Gastrocnemius medialis (tissue), 4 donors: ENCODE measurements around the gene AKAP6. TPM values are rescaled to one million over a fixed set of nuclear protein-coding genes. Genes with fewer than 3 reads are reported as not detected.

Experiments
- ATAC-seq, 2 donors: fragments of 150-250 bp; one replicate each; pipeline ENCODE4 v1.9.1; 2016
- DNase-seq, 2 donors: peaks; one replicate each; pipeline ENCODE4 v3.0.0-alpha.2; 2019
- H3K27ac ChIP-seq, 4 donors: fragments of 200-600 bp; sonication (generic); 1 replicate in 1 of 4; 2 replicates in 3 of 4; pipeline ENCODE4 v1.5.1; 2016 to 2018; ENCODE audit warnings: mild to moderate bottlenecking in 2 of 4, moderate library complexity in 1 of 4
- H3K27me3 ChIP-seq, 3 donors: fragments of 200-600 bp; sonication (generic) in 2 of 3; 1 replicate in 1 of 3; 2 replicates in 2 of 3; pipeline versions ENCODE4 v1.5.1 to v1.6.0; 2016 to 2019; ENCODE audit warnings: mild to moderate bottlenecking in 1 of 3, moderate library complexity in 1 of 3
- H3K36me3 ChIP-seq, 2 donors: fragments of 200-600 bp; sonication (generic) in 1 of 2; one replicate each; pipeline ENCODE4 v1.5.1; 2017 to 2018
- H3K4me1 ChIP-seq, 2 donors: fragments of 200-600 bp; sonication (generic) in 1 of 2; one replicate each; pipeline ENCODE4 v1.5.1; 2016 to 2017; ENCODE audit warnings: mild to moderate bottlenecking in 2 of 2
- H3K4me3 ChIP-seq, 4 donors: fragments of 200-600 bp; sonication (generic) in 3 of 4; 1 replicate in 1 of 4; 2 replicates in 3 of 4; pipeline ENCODE4 v1.5.1; 2016 to 2019; ENCODE audit warnings: mild to moderate bottlenecking in 2 of 4
- H3K9me3 ChIP-seq, 3 donors: fragments of 200-600 bp; sonication (generic) in 2 of 3; 1 replicate in 1 of 3; 2 replicates in 2 of 3; pipeline ENCODE4 v1.5.1; 2016 to 2019
- CTCF ChIP-seq, 5 experiments: fragments of 450-650 bp in 3 of 5; fragments of 200-600 bp in 2 of 5; sonication (generic) in 2 of 5; IDR thresholded peaks in 4 of 5; conservative IDR thresholded peaks in 1 of 5; 1 replicate in 4 of 5; 2 replicates in 1 of 5; pipeline ENCODE4 v1.5.1; 2016 to 2019; ENCODE audit warnings: antibody characterized with exemption in 5 of 5, mild to moderate bottlenecking in 3 of 5, moderate library complexity in 3 of 5
- POLR2A ChIP-seq, 2 donors: fragments of 450-650 bp; IDR thresholded peaks; one replicate each; pipeline ENCODE4 v1.6.1; 2017; ENCODE audit warnings: antibody characterized with exemption in 2 of 2, mild to moderate bottlenecking in 2 of 2, moderate library complexity in 2 of 2
- in situ Hi-C, 4 donors: fragments of 200-750 bp; cut with MboI; loops; one replicate each; pipeline versions ENCODE4 v1.15.0 to v1.8.0; 2017; ENCODE audit warnings: low sequenced_read_pairs in 4 of 4
- intact Hi-C: fragments of 100-400 bp; cut with DNase I; formaldehyde crosslinking; loops from one replicate; pipeline ENCODE4 v1.15.1; 2023; ENCODE audit warnings: low total_unique reads
- total RNA-seq, 4 donors: library from RNA; depleted of rRNA; stranded (reverse); fragments of >200 nt; gene quantifications; one replicate each; pipeline versions ENCODE4 v1.1.0 to v1.2.3, GENCODE V29; 2016

The AKAP6 gene
- total RNA-seq, 4 donors from 2014 or later, result 23.2 to 59.2 (median 32.1) TPM

- in situ Hi-C loops, result no loop called here
- Histone ChIP-seq H3K36me3 (no peaks in the 10 kb centered on the region), H3K9me3 (no peaks in the 10 kb centered on the region), H3K27ac (no peak overlapping the region), H3K4me3 (no peak overlapping the region), H3K27me3 (no peaks in the 10 kb centered on the region), H3K4me1 (no peaks in the 10 kb centered on the region)
- no peak for DNase-seq
- intact Hi-C loops, result no loop called here
- ATAC-seq, result no peak
- TF ChIP-seq POLR2A (IDR thresholded peaks at IDR 0.05), result no peak
- TF ChIP-seq CTCF (IDR thresholded peaks at IDR 0.05 in 4 of 5, conservative IDR thresholded peaks at IDR 0.05 in 1 of 5), result no peak
Observed at GRCh38 chr14:32345311-32345791, 16.3 kb downstream of the AKAP6 start.

GRCh38 chr14:32349322-32349721 lies 20.2 kb downstream of the AKAP6 start:
- Histone ChIP-seq H3K4me3 (no peak overlapping the region), H3K27me3 (no peaks in the 10 kb centered on the region), H3K9me3 (no peaks in the 10 kb centered on the region), H3K27ac (no peak overlapping the region), H3K36me3 (no peaks in the 10 kb centered on the region), H3K4me1 (no peaks in the 10 kb centered on the region)
- no peak for ATAC-seq
- in situ Hi-C loops, result no loop called here
- intact Hi-C loops, result no loop called here
- TF ChIP-seq CTCF (IDR thresholded peaks at IDR 0.05 in 4 of 5, conservative IDR thresholded peaks at IDR 0.05 in 1 of 5) (no peak), POLR2A (IDR thresholded peaks at IDR 0.05) (no peak)
- no peak for DNase-seq

DNA sequence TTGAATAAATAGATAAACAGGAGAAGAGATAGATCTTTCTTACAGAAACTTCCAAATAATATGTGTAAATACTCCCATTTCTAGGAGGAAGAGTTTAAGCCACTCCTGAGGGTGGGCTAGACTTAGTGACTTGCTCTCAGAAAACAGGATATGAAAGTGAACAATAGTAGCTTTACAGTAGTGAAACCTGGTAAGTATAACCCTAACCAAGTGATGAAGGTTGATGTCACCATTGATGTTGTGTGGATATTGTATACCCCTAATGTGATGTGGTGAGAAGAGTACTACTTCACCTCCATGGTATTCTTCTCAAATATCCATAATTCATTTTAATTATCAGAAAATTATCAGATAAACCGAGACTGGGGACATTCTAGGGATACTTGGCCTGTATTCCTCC lies 20.9 kb downstream of the AKAP6 start:
- Histone ChIP-seq H3K9me3 (no peaks in the 10 kb centered on the region), H3K4me3 (no peak overlapping the region), H3K27me3 (no peaks in the 10 kb centered on the region), H3K36me3 (no peaks in the 10 kb centered on the region), H3K4me1 (no peaks in the 10 kb centered on the region), H3K27ac (no peak overlapping the region)
- in situ Hi-C loops, result no loop called here
- no peak for TF ChIP-seq POLR2A (IDR thresholded peaks at IDR 0.05)
- TF ChIP-seq CTCF (IDR thresholded peaks at IDR 0.05 in 4 of 5, conservative IDR thresholded peaks at IDR 0.05 in 1 of 5), result no peak
- DNase-seq (no peak), ATAC-seq (no peak)
- intact Hi-C loops, result no loop called here

DNA sequence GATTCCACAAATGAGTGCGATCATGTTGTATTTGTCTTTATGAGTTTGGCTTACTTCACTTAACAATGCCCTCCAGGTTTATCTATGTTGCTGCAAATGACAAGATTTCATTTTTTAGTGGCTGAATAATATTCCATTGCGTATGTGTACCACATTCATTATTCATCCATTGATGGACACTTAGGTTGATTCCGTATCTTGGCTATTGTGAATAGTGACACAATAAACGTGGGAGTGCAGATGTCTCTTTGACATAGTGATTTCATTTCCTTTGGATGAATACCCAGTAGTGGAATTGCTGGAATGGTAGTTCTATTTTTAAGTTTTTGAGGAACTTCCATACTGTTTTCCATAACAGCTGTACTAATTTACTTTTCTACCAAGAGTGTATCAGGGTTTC lies 23.5 kb downstream of the AKAP6 start:
- no peak overlapping the region for H3K27ac ChIP-seq
- no peak overlapping the region for H3K4me3 ChIP-seq
- intact Hi-C loops (no loop called here), in situ Hi-C loops (no loop called here)
- DNase-seq (no peak), ATAC-seq (no peak)
- H3K9me3 ChIP-seq, result no peaks in the 10 kb centered on the region
- no peaks in the 10 kb centered on the region for H3K36me3 ChIP-seq
- no peaks in the 10 kb centered on the region for H3K27me3 ChIP-seq
- H3K4me1 ChIP-seq, result no peaks in the 10 kb centered on the region
- no peak for TF ChIP-seq POLR2A (IDR thresholded peaks at IDR 0.05)
- TF ChIP-seq CTCF (IDR thresholded peaks at IDR 0.05 in 4 of 5, conservative IDR thresholded peaks at IDR 0.05 in 1 of 5), result no peak

GRCh38 chr14:32354716-32355115 lies 25.6 kb downstream of the AKAP6 start:
- Histone ChIP-seq H3K27ac (no peak overlapping the region), H3K27me3 (no peaks in the 10 kb centered on the region), H3K4me3 (no peak overlapping the region), H3K9me3 (no peaks in the 10 kb centered on the region), H3K36me3 (no peaks in the 10 kb centered on the region), H3K4me1 (no peaks in the 10 kb centered on the region)
- ATAC-seq (no peak), DNase-seq (no peak)
- in situ Hi-C loops, result no loop called here
- no peak for TF ChIP-seq CTCF (IDR thresholded peaks at IDR 0.05 in 4 of 5, conservative IDR thresholded peaks at IDR 0.05 in 1 of 5)
- no peak for TF ChIP-seq POLR2A (IDR thresholded peaks at IDR 0.05)
- intact Hi-C loops, result loop anchor here (5.0 kb wide), 1 partner anchor 982 kb away; no protein-coding TSS in a partner anchor
